ENCODE measurements around the gene ACSM5. TPM values are rescaled to one million over a fixed set of nuclear protein-coding genes. Genes with fewer than 3 reads are reported as not detected.
"Not testable (repeated sequence)": the region's sequence is repeated elsewhere in the genome, so short reads cannot be mapped to it uniquely, and the experiment has no call there.

ACSM5 gene
- polyA plus RNA-seq, 1 donor (not counting 4 experiments of a cell fraction or from before 2014, with no cell fraction given) = not detected

DNA sequence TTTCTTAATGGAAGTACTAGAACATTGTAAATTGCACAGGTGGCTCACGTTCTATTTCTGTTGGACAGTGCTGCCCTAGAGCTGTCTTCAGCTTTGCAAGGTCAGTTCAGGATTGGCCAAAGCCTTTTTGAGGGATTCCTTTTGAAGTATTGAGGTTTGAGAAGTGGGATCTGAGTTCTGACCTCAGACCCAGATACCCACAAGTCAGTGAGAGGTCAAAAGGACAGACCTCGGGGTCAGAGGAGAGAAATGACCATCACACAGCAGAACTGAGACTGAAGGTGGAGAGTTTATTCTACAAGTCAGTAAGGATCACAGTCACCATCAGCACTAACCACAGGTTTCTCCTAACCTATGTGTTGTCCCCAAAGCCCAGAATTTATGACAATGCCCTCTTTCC is 1.7 kb downstream of the ACSM5 start:
- no peaks in the 10 kb centered on the region for H4K20me1 ChIP-seq (ENCODE audit: control insufficient read depth, extremely low read depth, insufficient read depth, low read length)
- no peaks in the 10 kb centered on the region for H3K79me2 ChIP-seq (ENCODE audit: control insufficient read depth, insufficient read depth, low read length)
- FAIRE-seq (no peak), DNase-seq (ENCODE audit: low read depth, low spot score) (no peak)
- no peaks in the 10 kb centered on the region for H3K36me3 ChIP-seq (ENCODE audit: control insufficient read depth in 2 of 2, extremely low read depth in 1 of 2, insufficient read depth in 2 of 2, low read length in 2 of 2)
- H2AFZ ChIP-seq (ENCODE audit: control insufficient read depth, low read length) = no peak overlapping the region
- no peak overlapping the region for H3K27ac ChIP-seq (ENCODE audit: control insufficient read depth, insufficient read depth, low read length)
- H3K27me3 ChIP-seq (ENCODE audit: control insufficient read depth, extremely low read depth, insufficient read depth, low read length) = no peaks in the 10 kb centered on the region
- TF ChIP-seq EZH2 (IDR thresholded peaks at IDR 0.05; ENCODE audit: low read length) = no peak
- TF ChIP-seq, protein P1, sequence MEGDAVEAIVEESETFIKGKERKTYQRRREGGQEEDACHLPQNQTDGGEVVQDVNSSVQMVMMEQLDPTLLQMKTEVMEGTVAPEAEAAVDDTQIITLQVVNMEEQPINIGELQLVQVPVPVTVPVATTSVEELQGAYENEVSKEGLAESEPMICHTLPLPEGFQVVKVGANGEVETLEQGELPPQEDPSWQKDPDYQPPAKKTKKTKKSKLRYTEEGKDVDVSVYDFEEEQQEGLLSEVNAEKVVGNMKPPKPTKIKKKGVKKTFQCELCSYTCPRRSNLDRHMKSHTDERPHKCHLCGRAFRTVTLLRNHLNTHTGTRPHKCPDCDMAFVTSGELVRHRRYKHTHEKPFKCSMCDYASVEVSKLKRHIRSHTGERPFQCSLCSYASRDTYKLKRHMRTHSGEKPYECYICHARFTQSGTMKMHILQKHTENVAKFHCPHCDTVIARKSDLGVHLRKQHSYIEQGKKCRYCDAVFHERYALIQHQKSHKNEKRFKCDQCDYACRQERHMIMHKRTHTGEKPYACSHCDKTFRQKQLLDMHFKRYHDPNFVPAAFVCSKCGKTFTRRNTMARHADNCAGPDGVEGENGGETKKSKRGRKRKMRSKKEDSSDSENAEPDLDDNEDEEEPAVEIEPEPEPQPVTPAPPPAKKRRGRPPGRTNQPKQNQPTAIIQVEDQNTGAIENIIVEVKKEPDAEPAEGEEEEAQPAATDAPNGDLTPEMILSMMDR (optimal IDR thresholded peaks at IDR 0.05 in 1 of 3, IDR thresholded peaks at IDR 0.05 in 1 of 3, conservative IDR thresholded peaks at IDR 0.05 in 1 of 3; ENCODE audit: extremely low read depth in 1 of 3, insufficient read depth in 2 of 3, low read length in 3 of 3) = no peak
- no peaks in the 10 kb centered on the region for H3K9me1 ChIP-seq (ENCODE audit: control insufficient read depth, extremely low read depth, insufficient read depth, low read length)
- no peak overlapping the region for H3K9ac ChIP-seq (ENCODE audit: control insufficient read depth, extremely low read depth, insufficient read depth, low read length)
- H3K4me1 ChIP-seq (ENCODE audit: control insufficient read depth, extremely low read depth, insufficient read depth, low read length) = no peaks in the 10 kb centered on the region
- dilution Hi-C loops (cut with MboI; ENCODE audit: extremely low pct_ligation_motif_present, low sequenced_read_pairs) = no loop called here
- no peaks in the 10 kb centered on the region for H3K9me3 ChIP-seq (ENCODE audit: control insufficient read depth, low read depth, low read length)
- H3K4me2 ChIP-seq (ENCODE audit: control insufficient read depth, extremely low read depth, insufficient read depth, low read depth, low read length) = no peak overlapping the region
- H3K4me3 ChIP-seq (ENCODE audit: control insufficient read depth in 2 of 3, extremely low read depth in 1 of 3, insufficient read depth in 2 of 3, low read depth in 1 of 3, low read length in 3 of 3) = no peak overlapping the region

DNA sequence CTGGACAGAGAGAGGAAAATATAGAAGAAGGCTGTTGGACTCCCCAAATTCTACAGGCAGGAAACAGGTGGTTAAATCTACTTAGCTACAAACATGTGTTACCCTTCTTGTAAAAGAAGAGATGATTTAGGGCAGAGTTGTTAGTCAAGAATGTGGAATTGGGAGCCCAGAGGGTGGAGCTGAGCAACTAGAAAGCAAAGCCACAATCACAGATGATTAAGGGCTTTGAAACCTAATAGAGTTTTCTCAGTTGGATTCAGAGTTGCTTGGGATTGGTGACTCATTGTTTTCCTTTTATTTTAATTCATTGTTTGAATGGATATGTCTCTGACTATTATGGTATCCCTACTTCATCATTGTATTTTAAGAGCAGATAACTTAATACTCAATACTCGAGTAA is 6.2 kb downstream of the ACSM5 start:
- no peaks in the 10 kb centered on the region for H3K9me1 ChIP-seq (ENCODE audit: control insufficient read depth, extremely low read depth, insufficient read depth, low read length)
- no peak overlapping the region for H2AFZ ChIP-seq (ENCODE audit: control insufficient read depth, low read length)
- dilution Hi-C loops (cut with MboI; ENCODE audit: extremely low pct_ligation_motif_present, low sequenced_read_pairs) = no loop called here
- no peak overlapping the region for H3K4me3 ChIP-seq (ENCODE audit: control insufficient read depth in 2 of 3, extremely low read depth in 1 of 3, insufficient read depth in 2 of 3, low read depth in 1 of 3, low read length in 3 of 3)
- DNase-seq (ENCODE audit: low read depth, low spot score) (no peak), FAIRE-seq (no peak)
- no peak overlapping the region for H3K4me2 ChIP-seq (ENCODE audit: control insufficient read depth, extremely low read depth, insufficient read depth, low read depth, low read length)
- TF ChIP-seq, protein P1 (optimal IDR thresholded peaks at IDR 0.05 in 1 of 3, IDR thresholded peaks at IDR 0.05 in 1 of 3, conservative IDR thresholded peaks at IDR 0.05 in 1 of 3; ENCODE audit: extremely low read depth in 1 of 3, insufficient read depth in 2 of 3, low read length in 3 of 3) = no peak
- TF ChIP-seq EZH2 (IDR thresholded peaks at IDR 0.05; ENCODE audit: low read length) = no peak
- H3K4me1 ChIP-seq (ENCODE audit: control insufficient read depth, extremely low read depth, insufficient read depth, low read length) = no peaks in the 10 kb centered on the region
- no peak overlapping the region for H3K27ac ChIP-seq (ENCODE audit: control insufficient read depth, insufficient read depth, low read length)
- no peaks in the 10 kb centered on the region for H3K27me3 ChIP-seq (ENCODE audit: control insufficient read depth, extremely low read depth, insufficient read depth, low read length)
- no peaks in the 10 kb centered on the region for H3K9me3 ChIP-seq (ENCODE audit: control insufficient read depth, low read depth, low read length)
- no peaks in the 10 kb centered on the region for H3K79me2 ChIP-seq (ENCODE audit: control insufficient read depth, insufficient read depth, low read length)
- H4K20me1 ChIP-seq (ENCODE audit: control insufficient read depth, extremely low read depth, insufficient read depth, low read length) = no peaks in the 10 kb centered on the region
- H3K9ac ChIP-seq (ENCODE audit: control insufficient read depth, extremely low read depth, insufficient read depth, low read length) = no peak overlapping the region
- H3K36me3 ChIP-seq (ENCODE audit: control insufficient read depth in 2 of 2, extremely low read depth in 1 of 2, insufficient read depth in 2 of 2, low read length in 2 of 2) = no peaks in the 10 kb centered on the region

DNA sequence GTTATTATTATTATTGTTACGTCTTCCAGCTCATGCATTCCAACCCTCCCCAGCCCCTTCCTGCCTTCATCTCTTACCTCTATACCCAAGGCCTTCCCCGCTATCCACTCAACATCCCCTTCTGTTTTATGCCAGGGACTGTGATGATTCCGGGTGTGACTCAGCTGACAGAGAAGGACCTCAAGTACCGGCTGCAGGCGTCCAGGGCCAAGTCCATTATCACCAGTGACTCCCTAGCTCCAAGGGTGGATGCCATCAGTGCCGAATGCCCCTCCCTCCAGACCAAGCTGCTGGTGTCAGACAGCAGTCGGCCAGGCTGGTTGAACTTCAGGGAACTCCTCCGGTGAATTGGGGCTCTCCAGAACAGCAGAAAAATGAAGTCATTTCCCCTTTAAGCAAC is 9.8 kb downstream of the ACSM5 start:
- H3K9me1 ChIP-seq (ENCODE audit: control insufficient read depth, extremely low read depth, insufficient read depth, low read length); H3K9ac ChIP-seq (ENCODE audit: control insufficient read depth, extremely low read depth, insufficient read depth, low read length); H3K9me3 ChIP-seq (ENCODE audit: control insufficient read depth, low read depth, low read length); dilution Hi-C loops (cut with MboI; ENCODE audit: extremely low pct_ligation_motif_present, low sequenced_read_pairs); H3K4me1 ChIP-seq (ENCODE audit: control insufficient read depth, extremely low read depth, insufficient read depth, low read length); H3K4me3 ChIP-seq (ENCODE audit: control insufficient read depth in 2 of 3, extremely low read depth in 1 of 3, insufficient read depth in 2 of 3, low read depth in 1 of 3, low read length in 3 of 3); H3K79me2 ChIP-seq (ENCODE audit: control insufficient read depth, insufficient read depth, low read length); H3K27ac ChIP-seq (ENCODE audit: control insufficient read depth, insufficient read depth, low read length); DNase-seq (ENCODE audit: low read depth, low spot score); FAIRE-seq; H4K20me1 ChIP-seq (ENCODE audit: control insufficient read depth, extremely low read depth, insufficient read depth, low read length); H3K4me2 ChIP-seq (ENCODE audit: control insufficient read depth, extremely low read depth, insufficient read depth, low read depth, low read length); H3K36me3 ChIP-seq (ENCODE audit: control insufficient read depth in 2 of 2, extremely low read depth in 1 of 2, insufficient read depth in 2 of 2, low read length in 2 of 2); H2AFZ ChIP-seq (ENCODE audit: control insufficient read depth, low read length); H3K27me3 ChIP-seq (ENCODE audit: control insufficient read depth, extremely low read depth, insufficient read depth, low read length): not testable (repeated sequence)

DNA sequence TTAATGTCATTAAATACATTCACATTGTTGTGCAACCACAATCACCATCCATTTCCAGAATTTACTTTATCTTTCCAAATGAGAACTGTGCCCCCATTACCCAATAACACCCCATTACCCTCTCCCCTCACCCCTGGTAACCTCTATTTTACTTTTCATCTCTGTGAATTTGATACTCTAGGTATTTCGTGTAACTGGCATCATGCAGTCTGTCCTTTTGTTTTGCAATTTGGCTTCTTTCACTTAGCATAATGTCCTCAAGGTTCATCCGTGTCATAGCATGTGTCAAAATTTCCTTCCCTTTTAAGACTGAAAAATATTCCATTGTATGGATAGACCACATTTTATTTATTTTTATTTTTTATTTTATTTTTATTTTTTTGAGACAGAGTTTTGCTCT is 12.4 kb downstream of the ACSM5 start:
- FAIRE-seq; H2AFZ ChIP-seq (ENCODE audit: control insufficient read depth, low read length); DNase-seq (ENCODE audit: low read depth, low spot score); H3K9me3 ChIP-seq (ENCODE audit: control insufficient read depth, low read depth, low read length); H3K27me3 ChIP-seq (ENCODE audit: control insufficient read depth, extremely low read depth, insufficient read depth, low read length); H3K9ac ChIP-seq (ENCODE audit: control insufficient read depth, extremely low read depth, insufficient read depth, low read length); H3K36me3 ChIP-seq (ENCODE audit: control insufficient read depth in 2 of 2, extremely low read depth in 1 of 2, insufficient read depth in 2 of 2, low read length in 2 of 2); dilution Hi-C loops (cut with MboI; ENCODE audit: extremely low pct_ligation_motif_present, low sequenced_read_pairs); H3K4me2 ChIP-seq (ENCODE audit: control insufficient read depth, extremely low read depth, insufficient read depth, low read depth, low read length); H3K4me3 ChIP-seq (ENCODE audit: control insufficient read depth in 2 of 3, extremely low read depth in 1 of 3, insufficient read depth in 2 of 3, low read depth in 1 of 3, low read length in 3 of 3); H3K9me1 ChIP-seq (ENCODE audit: control insufficient read depth, extremely low read depth, insufficient read depth, low read length); H3K79me2 ChIP-seq (ENCODE audit: control insufficient read depth, insufficient read depth, low read length); H4K20me1 ChIP-seq (ENCODE audit: control insufficient read depth, extremely low read depth, insufficient read depth, low read length); H3K4me1 ChIP-seq (ENCODE audit: control insufficient read depth, extremely low read depth, insufficient read depth, low read length); H3K27ac ChIP-seq (ENCODE audit: control insufficient read depth, insufficient read depth, low read length): not testable (repeated sequence)

Measured in keratinocyte (primary cell).